H1 (cell line): ENCODE measurements around the gene HOMER2. TPM values are rescaled to one million over a fixed set of nuclear protein-coding genes. Genes with fewer than 3 reads are reported as not detected.

Experiments
- BCL11A ChIP-seq, 2 experiments: IDR thresholded peaks; one replicate each; pipeline ENCODE4 v1.6.1; 2011; ENCODE audit warnings: low read depth in 2 of 2, low read length in 2 of 2, mild to moderate bottlenecking in 2 of 2
- RAD21 ChIP-seq, 2 experiments: IDR thresholded peaks in 1 of 2; conservative IDR thresholded peaks in 1 of 2; 2 replicates each; pipeline ENCODE4 v1.6.1; 2011; ENCODE audit warnings: low read depth in 2 of 2, low read length in 2 of 2, improper control_type of control experiment in 1 of 2, inconsistent platforms in 1 of 2, mild to moderate bottlenecking in 1 of 2, moderate library complexity in 1 of 2
- TCF12 ChIP-seq: IDR thresholded peaks from 2 replicates; pipeline ENCODE4 v1.6.1; 2011; ENCODE audit warnings: low read depth, mild to moderate bottlenecking, low read length
- polyA plus RNA-seq, 7 experiments: library from polyadenylated mRNA; depleted of rRNA in 3 of 7; stranded (reverse) in 5 of 7; unstranded in 2 of 7; fragments of >200 nt in 5 of 7; fragments of 200-250 nt in 2 of 7; gene quantifications; 1 replicate in 5 of 7; 2 replicates in 1 of 7; 4 replicates in 1 of 7; pipeline versions ENCODE4 v1.2.1 to v1.2.3, GENCODE V29; 2011 to 2013; ENCODE audit warnings: missing spikeins in 2 of 7, mixed read lengths in 2 of 7
- total RNA-seq: library from RNA; stranded (reverse); fragmentation: NEBNext Ultra II Directional; extraction: Animal tissue kit (Norgen Biotek cat#: 25700); gene quantifications from 2 replicates; pipeline ENCODE4 v1.2.1, GENCODE V29; 2021

Gene HOMER2
- total and polyA plus RNA-seq, 2 of the 8 experiments (the other 6 are each of a cell fraction or from before 2014, with no cell fraction given), result 12.5 to 27.6 TPM

DNA sequence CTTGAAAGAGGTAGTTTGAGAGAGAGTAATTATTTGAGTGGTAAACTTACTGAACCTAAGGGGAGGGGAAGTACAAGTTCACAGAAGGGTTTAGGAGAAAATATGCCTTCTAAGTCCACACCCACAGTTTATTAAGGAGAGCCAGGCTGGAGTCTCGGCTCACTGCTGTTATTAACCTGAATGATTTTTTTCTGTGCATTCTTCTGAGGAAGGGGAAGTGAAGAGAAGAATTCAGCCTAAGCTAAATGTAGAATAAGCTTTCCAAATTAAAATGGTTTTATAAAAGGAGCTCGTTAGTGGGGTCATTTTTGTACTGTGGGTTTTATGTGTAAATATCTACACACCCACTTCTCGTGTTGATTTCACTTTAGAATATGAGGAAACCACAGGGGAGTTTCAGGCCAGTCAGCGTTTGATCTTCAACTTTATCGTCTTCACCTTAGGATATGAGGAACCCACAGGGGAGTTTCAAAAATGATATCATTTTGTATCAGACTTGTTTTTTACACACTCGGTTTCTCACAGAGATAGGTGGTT is 141.6 kb downstream of the HOMER2 start (continued):
- no peak for TF ChIP-seq TCF12
- TF ChIP-seq RAD21 (IDR thresholded peaks at IDR 0.05 in 1 of 2, conservative IDR thresholded peaks at IDR 0.05 in 1 of 2; ENCODE audit: low read depth in 2 of 2, low read length in 2 of 2), result no peak
- TF ChIP-seq BCL11A (IDR thresholded peaks at IDR 0.05; ENCODE audit: low read depth in 2 of 2, low read length in 2 of 2), result no peak
